Gastroesophageal sphincter (tissue), 3 donors: ENCODE data around the gene PDGFB.

Experiments used
- CTCF ChIP-seq, 4 experiments: fragments of 200-600 bp in 2 of 4; fragments of 450-650 bp in 2 of 4; sonication (generic) in 1 of 4; IDR thresholded peaks; one replicate each; pipeline ENCODE4 v1.5.1; 2017 to 2019; ENCODE audit warnings: antibody characterized with exemption in 4 of 4, mild to moderate bottlenecking in 2 of 4, moderate library complexity in 2 of 4
- EP300 ChIP-seq: sonication (generic); formaldehyde crosslinking; IDR thresholded peaks from one replicate; pipeline ENCODE4 v1.6.1; 2017; ENCODE audit warnings: antibody characterized with exemption, mild to moderate bottlenecking
- POLR2A ChIP-seq, 2 donors: fragments of 450-650 bp; IDR thresholded peaks; one replicate each; pipeline ENCODE4 v1.6.1; 2017; ENCODE audit warnings: antibody characterized with exemption in 2 of 2, mild to moderate bottlenecking in 2 of 2, moderate library complexity in 1 of 2
- POLR2AphosphoS5 ChIP-seq: sonication (generic); formaldehyde crosslinking; IDR thresholded peaks from one replicate; pipeline ENCODE4 v1.6.1; 2017; ENCODE audit warnings: antibody characterized with exemption

- TF ChIP-seq CTCF (IDR thresholded peaks at IDR 0.05) (no peak), EP300 (no peak), POLR2A (IDR thresholded peaks at IDR 0.05) (no peak), POLR2AphosphoS5 (no peak)
Observed at GRCh38 chr22:39216143-39216490, 28.7 kb downstream of the PDGFB start.
